Lower leg skin (tissue), 3 donors: ENCODE data around the gene CAMK1G.

ENCODE experiments used
- POLR2A ChIP-seq, 2 donors: fragments of 450-650 bp; IDR thresholded peaks; one replicate each; pipeline ENCODE4 v1.6.1; 2016 to 2017; ENCODE audit warnings: antibody characterized with exemption in 2 of 2, mild to moderate bottlenecking in 1 of 2, moderate library complexity in 1 of 2
- TF ChIP-seq, protein P1 (sequence below), 3 donors: fragments of 450-650 bp; IDR thresholded peaks; one replicate each; pipeline ENCODE4 v1.5.1; 2016; ENCODE audit warnings: antibody characterized with exemption in 3 of 3, mild to moderate bottlenecking in 3 of 3, moderate library complexity in 2 of 3

DNA sequence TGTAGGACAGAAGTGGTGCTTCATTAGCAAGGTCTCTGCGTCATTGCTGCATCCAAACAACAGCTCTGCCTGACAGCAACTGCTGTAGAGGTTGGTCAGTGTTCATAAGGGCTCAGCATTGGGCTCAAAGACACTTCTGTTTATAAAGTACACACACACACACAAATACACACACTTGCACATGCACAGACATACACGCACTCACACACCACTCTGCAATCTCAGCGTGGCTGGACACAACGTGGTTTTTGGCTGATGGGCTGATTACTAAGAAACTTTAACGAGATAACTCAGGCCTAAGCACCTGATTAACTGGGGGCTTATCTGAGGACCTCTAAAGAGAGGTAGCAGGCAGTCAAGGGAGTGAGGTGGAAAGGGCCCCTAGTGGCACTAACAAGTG is 20.4 kb downstream of the CAMK1G start:
- TF ChIP-seq POLR2A (IDR thresholded peaks at IDR 0.05), result no peak
- TF ChIP-seq, protein P1, sequence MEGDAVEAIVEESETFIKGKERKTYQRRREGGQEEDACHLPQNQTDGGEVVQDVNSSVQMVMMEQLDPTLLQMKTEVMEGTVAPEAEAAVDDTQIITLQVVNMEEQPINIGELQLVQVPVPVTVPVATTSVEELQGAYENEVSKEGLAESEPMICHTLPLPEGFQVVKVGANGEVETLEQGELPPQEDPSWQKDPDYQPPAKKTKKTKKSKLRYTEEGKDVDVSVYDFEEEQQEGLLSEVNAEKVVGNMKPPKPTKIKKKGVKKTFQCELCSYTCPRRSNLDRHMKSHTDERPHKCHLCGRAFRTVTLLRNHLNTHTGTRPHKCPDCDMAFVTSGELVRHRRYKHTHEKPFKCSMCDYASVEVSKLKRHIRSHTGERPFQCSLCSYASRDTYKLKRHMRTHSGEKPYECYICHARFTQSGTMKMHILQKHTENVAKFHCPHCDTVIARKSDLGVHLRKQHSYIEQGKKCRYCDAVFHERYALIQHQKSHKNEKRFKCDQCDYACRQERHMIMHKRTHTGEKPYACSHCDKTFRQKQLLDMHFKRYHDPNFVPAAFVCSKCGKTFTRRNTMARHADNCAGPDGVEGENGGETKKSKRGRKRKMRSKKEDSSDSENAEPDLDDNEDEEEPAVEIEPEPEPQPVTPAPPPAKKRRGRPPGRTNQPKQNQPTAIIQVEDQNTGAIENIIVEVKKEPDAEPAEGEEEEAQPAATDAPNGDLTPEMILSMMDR (IDR thresholded peaks at IDR 0.05), result no peak
